Measurements from ENCODE around the gene DPP10.

Gene DPP10

DNA sequence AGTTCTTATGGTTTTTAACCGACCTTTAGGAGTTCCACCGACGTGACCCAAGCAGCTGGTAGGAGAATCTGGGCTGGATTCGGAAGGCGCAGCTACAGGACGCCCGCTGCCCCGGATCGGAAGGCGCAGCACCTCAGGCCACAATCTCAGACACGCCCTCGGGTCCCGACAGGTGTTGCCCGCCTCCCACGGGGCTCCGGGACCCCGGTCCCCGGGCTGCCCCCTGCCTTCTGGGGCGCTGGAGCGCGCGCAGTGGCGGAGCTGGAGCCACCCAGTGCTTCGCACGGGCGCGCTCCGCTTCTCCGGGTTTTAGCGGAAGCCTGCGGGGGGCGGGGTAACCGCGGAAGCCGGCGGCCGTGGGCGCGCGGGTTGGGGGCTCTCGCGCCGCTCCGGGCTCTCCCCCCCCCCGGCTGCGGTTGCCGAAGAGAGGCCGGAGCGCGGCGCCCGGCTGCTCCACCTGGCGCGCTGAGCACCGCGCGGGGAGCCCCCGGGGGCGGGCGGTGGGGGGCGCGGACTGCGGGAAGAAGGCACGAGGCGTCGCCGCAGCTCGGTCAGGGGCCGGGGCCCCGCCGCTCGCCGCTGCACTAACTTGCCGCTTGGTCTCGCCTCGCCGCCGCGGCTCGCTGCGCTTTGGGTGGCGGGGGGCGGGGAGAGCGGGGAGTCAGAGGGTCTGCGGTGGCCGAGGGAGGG, 718.8 kb downstream of the DPP10 start:
- no peak for DNase-seq (ENCODE audit: low read depth)

DNA sequence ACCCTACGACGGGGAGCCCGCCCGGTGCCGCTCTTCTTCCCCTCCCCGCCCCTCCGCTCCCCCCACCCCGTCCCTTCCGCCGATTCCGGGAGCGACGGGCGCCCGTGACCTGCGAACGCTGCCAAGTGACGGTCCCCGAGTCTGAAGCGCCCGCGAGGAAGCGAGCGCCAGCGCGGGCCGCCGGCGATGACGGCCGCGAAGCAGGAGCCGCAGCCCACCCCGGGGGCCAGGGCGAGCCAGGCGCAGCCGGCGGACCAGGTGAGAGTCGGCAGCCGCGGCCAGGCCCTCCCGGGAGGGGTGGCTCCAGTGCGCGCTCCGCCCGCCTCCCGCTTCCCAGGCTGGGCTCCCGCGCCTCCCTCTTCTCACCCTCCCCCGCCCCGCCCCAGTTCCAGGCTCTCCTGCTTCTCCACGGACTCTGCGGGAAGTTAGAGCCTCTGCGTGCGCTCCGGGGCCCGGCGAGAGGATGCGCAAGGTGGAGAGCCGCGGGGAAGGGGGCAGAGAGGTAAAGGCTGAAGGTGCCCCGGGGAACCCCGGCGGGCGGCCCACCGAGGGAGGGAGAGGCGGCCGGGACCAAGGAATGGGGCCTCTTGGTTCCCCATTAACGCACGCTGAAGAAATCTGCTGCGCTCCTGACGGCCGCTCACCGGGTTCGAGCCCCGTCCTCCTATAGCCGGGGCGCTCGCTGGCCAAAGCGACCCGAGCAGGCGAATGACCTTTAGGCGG, 719.5 kb downstream of the DPP10 start:
- DNase-seq (ENCODE audit: low read depth), result no peak

DNA sequence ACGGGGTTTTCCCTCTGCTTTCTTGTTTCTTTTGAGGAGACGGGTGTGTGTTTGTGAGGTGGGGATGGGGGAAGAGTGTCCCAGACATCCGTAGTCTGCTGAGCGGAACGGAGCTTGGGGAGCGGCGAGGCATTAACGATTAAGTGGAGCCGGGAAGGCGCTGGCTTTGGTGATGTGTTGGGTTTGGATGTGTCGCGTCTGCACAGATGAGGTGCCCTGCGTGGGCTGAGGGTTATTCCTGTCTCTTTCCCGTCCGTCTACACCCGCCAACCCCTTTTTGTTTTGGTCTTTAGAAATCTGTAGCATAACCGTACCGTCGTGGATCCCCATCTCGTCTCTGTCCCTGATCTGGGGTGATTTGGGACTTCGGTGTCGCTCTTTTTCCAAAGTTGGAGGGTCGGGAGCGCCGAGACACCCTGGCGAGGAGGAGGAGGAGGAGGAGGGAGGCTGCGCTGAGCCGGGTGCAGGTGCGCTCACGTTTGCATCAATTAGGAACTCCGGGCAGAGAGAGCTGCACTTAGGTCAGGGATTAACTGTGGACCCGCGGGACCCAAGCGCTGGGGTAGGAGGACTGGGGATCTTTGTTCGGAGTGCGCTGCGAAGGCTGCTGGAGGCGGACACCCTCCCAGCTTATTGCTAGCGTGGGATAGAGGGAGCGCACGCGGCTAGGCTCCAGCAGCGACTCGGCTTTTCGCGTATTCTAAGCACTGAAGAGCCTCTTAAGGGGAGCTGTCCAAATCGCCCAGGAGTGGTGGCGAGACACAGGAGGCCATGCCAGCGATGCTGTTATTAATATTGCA, 720.3 kb downstream of the DPP10 start:
- DNase-seq (ENCODE audit: low read depth), result no peak

DNA sequence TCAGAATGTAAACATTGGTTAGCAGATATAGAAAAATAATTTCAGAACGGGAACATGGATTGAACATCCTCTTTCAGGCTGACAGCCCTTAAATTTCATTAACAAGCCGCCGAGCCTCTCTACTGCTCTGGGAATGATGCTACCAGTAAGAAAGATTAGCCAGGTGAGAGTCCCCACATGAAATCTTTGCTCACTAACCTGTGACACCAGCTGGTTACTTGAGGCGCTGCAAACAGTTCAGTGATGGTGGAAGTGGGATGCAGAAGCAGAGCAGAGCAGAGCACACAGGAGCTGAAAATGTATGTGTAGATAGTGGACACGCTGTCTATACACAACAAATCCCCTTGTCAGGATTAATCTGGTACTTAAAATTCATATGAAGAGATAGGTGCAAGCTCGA, 721.1 kb downstream of the DPP10 start:
- DNase-seq (ENCODE audit: low read depth), result no peak

DNA sequence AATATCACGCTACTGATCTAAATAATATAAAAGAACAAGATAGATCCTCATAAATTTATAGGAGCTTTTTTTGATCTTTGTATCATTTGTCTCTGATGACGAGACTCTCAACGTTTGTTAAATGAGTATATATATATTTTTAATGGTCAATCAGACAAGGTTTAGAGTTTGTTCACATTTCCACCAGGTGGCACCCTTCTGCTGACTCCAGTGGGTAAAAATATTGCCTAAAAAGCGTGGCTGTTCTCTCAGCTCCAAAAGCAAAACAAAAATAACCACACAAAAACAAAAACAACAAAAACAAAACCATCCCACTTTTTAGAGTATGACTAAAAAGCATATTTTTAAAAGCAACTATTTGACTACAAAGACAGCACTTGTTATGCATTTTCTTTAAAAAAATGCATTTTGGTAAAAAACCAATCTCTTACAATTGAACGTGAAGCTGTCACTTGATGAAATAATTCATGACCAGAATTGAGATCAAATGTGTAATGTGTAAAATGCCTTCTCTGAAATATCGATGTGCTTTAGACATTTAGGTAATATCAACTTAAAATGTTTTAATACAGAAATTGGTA, 723.2 kb downstream of the DPP10 start:
- no peak for DNase-seq (ENCODE audit: low read depth)

DNA sequence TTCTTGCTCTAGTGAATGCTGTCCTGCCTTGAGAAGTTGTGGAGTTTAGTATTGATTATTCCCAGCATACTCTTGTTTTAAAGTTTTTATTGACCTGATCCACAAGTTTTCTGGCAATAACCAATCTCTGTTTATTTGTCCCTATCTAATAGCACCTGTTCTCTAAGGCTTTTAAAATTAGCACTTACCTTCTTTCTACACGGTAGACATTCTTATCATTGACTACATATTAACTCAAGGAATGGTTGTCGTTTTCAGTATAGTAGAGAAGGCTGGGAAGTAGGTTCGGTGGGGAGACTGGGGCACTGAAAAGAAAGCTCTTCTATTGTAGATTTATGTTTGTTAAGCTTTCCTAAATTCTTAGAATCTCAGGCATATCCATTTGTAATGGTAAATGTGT, 726.0 kb downstream of the DPP10 start:
- DNase-seq (ENCODE audit: low read depth), result no peak

DNA sequence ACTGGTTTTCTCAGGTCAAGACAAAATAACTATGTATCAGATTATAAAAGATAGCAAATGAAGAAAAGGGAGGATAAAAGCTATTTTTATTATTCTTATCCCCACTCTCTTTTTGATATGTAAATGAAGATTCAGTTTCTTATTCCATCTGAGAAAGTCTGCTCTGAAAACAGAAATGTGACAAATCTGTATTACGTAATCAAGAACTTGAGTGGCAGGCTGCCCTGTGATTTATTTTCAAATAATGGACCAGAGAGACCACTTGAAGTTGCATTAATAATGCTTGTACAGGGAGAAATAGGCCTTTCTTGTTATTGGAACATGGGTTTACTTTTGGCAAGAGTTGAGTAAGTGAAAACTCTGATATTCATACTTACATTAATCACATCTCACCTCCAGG, 727.4 kb downstream of the DPP10 start:
- no peak for DNase-seq (ENCODE audit: low read depth)

DNA sequence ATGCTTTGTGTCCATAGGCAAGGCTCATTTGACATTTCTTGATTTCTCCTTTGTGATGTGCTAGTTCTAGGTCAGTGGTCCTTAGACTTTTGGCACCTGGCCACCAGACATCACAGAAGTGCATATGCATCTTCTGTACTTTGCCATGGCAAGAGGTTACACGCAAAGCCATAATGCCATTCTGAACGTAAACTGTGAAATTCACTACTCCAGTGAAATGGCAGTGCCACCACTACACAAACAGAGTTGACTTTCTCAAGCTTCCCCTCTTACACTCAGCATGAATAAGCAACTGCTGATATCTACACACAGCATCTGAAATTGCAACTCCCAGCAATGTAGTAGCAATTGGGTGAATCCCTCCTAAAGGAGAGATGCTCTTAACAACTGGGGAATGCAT, 729.3 kb downstream of the DPP10 start:
- DNase-seq (ENCODE audit: low read depth), result no peak

DNA sequence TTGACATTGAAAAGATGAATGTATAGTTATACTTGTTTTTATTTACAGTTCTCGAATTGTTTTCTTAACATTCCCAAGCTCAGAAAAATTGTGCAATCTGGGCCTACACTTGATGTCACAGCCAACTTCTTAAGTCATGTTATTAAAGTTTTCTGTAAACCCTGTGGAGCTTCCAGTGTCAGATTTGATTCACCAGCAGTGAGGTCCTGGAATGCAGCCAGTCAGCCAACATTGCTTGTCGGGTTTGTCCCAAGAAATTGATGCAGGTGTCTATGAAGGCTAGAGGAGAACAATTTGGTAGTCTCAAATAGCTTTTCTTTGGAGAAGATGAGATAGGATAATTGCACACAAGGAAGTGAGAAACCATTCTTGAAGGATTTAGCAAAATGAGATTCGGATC, 732.2 kb downstream of the DPP10 start:
- DNase-seq (ENCODE audit: low read depth), result no peak

DNA sequence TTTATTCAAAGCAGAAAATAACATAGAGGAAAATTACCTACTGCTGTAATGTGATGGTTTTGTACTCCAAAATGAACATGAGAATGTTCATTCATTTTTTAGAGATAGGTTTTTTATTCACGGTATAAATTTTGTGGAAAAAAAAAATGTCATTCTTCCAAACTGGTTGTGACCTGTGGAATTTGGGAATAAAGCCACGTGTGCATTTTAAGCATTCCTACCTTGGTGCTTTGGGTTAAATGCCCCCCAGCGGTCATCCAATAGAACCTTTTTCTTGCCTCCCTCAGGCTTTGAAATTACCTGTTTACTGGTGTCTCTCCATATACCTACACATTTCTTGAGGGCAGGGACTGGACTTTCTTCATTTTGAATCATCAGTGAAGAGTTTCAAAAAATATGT, 740.7 kb downstream of the DPP10 start:
- DNase-seq (ENCODE audit: low read depth), result no peak

DNA sequence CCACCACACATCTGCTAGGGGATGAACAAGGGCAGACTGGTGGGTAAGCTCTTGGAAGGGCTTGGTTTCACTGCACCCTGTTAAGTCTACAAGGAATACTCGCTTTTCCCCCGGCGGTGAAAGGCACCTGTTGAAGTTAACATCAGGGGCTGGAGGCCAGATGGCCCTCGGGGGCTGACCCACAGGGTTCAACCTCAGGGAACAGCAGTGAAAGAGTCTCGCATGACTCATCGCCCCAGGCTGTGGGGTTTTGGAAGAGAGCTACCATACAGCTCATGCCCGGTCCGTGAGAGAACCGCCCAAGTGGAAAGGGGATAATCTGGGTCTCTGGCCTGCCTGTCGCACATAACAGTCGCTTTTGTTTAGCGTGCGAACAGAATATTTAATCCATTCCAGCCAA, 748.0 kb downstream of the DPP10 start:
- DNase-seq (ENCODE audit: low read depth), result no peak

DNA sequence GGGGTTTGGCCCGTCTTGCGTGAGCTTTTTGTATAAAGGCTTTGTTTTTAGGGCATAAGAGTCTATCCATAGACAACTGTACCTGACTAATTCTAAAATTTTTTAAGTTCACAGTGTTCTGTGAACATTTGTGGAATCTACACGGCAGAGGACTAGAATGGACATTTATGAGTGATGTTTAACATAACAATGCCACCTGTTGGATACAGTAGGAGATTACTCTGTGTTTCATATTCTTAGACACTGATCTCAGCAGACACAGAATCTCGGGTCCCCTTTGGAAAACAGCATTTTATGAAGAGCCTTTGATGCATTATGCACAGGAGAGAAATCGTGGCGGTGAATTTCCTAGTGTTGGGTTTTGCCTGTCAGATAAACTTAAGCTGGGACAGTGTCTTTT, 752.2 kb downstream of the DPP10 start:
- DNase-seq (ENCODE audit: low read depth), result no peak

DNA sequence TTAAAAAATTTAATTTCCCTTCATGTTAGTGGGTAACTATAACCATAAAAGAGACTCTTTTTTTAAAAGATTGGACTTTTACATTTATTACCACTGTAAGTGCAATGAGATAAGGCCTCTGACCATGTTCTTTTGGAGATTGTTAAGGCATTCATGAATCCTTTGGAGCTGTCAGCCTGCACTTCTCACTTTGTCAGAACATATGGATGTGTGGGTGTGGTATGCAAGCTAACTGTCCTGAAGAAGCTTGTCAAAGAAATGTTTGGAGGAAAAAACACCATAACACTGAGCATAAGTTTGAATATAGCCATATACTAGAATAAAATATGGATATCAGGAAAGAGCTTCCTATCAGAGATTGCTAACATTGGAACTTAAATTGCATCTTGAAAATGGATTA, 754.1 kb downstream of the DPP10 start:
- no peak for DNase-seq (ENCODE audit: low read depth)

DNA sequence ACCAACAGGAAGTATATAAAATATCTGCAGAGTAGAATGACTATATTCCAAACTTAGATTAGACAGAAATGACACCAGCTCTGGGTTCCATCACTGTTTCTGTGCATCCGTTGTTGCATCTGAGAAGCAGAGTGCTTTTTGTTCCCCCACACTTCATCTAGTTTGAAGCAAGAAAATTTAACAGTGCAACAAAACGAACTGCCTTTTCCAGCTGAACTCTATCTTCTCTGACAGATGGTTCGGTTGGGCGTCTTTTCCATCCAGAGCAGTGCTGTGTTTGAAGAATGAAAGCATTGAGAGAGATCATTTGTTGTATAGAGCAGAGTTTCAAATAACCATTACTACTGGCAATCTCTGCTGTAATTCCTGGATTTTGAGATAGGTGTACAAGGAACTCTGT, 757.5 kb downstream of the DPP10 start:
- DNase-seq (ENCODE audit: low read depth), result no peak

DNA sequence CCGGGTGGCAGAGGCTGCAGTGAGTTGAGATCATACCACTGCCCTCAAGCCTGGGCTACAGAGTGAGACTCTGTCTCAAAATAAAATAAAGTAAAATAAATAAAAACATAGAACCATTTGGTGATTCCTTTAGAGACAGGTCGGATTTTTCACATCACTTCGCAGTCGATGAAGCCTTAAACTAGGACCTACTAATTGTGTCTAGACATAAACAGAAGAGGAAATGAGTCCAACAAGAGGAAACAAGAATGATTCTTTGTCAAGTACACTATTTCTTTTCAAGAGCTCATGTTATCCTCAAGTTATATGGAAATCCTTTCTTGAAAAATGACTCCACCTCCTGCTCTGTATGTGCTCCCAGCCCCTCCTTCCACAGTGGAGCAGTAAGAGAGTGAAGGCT, 758.9 kb downstream of the DPP10 start:
- DNase-seq (ENCODE audit: low read depth), result no peak

DNA sequence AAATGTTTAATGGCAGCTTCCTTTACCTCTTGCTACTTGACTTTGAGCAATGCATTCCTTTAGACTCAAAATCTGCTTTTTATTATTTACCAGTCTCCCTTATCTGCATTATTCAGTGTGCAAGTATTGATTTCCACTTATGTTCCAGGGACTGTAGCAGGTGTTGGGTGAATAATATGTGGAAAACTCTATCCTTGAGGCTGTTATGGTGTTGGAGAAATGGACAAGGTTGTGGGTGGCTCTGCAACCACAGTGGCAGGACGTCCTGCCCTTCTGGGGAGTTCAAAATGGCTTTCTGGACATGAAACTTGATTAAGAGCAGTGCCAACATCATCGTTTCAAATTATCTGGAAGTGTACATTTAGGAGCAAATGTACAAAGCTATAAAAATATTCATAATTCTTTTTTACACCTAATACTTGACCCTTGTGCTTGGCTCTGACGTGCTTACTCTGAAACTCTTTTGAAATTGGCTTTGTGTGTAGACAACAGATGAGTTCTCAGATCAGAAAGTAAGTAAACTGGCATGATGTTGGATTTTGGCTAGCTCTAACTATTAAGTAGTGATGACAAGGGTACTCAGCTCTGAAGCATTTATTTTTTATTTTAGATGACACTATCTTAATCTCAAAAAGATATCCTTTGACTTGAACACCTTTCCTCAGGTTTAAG, 766.2 kb downstream of the DPP10 start:
- no peak for DNase-seq (ENCODE audit: low read depth)

DNA sequence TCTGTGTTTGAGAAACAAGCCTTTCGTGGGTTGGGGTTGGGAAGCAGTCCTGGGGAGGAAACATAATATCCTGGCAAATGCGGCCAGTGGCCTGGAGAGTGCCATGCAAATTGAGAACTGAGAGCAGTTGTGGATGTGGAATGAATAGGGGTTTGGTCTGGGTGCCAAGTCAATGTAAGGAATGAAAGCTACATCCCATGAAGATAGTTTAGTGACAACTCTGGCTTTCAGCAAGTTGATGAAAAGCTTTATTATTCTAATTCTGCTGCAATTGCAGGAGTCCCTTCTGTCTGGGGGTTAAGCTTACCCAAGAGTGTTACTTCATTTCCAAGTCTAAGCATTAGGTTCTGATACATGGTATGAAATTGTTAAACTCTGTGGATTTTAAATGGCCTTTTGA, 771.6 kb downstream of the DPP10 start:
- DNase-seq (ENCODE audit: low read depth), result no peak

DNA sequence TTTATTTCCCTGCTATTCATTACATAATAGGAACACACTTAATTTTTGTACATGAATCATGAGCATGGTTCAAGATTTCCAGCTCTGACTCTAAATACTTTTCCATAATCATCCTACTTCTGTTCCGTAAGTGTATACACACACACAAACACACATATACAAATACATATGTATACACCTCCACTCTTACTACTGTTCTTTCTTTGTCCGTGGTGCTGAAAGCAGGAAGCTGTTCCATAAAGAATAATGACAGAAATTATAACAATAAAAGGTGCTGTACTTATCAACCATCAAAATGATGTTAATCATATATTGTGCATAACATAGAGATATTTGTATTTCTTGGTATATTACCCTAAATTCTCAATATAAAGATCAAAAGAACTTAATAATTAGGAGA, 776.9 kb downstream of the DPP10 start:
- DNase-seq (ENCODE audit: low read depth), result no peak

DNA sequence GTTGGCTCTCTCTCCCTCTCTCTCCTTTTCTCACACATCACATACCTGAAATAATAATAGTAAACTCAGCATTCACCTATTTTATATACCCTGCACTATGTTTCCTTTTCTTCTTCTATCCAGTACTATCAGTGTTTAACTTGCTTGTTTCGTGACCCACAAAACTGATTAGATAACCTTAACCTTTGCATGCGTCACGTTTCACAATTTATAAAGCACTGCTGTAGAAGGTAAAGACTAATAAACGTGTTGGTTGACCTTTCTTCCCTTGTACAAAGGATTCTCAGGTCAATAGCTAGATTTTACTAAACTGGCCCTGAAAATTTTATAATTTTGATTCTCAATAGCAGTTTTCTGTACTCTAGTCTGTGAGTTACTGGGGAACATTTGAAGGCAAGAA, 791.7 kb downstream of the DPP10 start:
- DNase-seq (ENCODE audit: low read depth), result no peak

DNA sequence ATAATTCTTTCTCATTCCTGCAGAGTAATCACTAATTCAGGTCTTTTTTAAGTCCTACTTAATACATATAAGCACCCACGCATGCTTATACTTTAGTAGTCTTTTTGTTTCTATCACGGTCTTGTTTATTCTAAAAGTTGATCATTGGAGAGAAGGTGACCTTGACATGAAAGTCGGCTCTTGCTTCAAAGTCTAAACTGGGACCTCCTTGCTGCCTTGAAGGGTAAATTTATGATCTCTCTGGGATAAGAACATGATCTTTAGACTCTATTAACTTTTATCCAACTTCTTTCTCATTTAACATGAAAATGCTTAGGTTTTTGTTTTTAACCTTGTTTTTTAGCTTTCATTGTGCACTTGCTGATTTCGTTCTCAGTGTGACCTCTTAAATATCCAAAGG, 792.3 kb downstream of the DPP10 start:
- no peak for DNase-seq (ENCODE audit: low read depth)

DNA sequence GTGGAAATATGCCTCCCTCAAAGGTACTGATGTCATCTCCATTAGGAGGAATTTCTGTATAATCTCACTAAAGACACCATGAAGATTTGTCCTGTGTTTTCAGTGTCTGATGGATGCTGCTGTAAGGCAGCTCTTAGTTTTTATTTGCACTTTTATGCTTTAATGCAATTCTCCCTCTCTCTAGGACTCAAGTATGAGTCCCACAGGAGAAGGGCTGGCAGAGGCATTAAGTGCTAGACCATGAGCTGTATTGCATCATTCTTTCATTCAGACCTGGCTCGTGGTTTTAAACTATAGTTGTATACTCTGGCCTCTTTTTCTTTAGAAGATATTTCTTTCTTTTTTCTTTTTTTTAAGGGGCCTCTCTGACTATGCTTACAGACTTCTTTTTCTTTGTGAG, 805.6 kb downstream of the DPP10 start:
- DNase-seq (ENCODE audit: low read depth), result no peak

DNA sequence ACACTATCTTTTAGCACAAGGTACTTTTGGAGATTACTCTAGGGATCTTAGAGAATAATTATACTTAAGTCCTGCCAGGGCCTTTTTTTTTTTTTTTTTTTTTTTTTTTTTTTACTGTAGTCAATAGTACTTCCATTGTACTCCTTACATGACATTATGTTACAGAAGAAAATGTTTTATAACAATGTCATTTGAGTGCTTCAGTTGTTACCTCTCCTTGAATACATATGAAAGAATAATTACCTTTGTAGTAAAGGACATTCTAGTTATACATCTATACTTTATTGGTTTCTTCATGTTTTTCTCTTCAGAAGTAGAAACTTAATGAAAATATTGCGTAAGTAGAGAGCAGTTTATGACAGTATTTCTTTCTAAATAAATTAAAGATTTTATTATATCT, 834.9 kb downstream of the DPP10 start:
- no peak for DNase-seq (ENCODE audit: low read depth)
